SKM-1 treated with dmso at 0.1 percent for 144 hours (cell line): ENCODE data around the gene TBC1D14.
"Not testable (repeated sequence)": the region's sequence is repeated elsewhere in the genome, so short reads cannot be mapped to it uniquely, and the experiment has no call there.

Experiments used
- DNase-seq: peaks from one replicate; lab custom pipeline; 2025; ENCODE audit not compliant: unreplicated experiment; lab: John Stamatoyannopoulos, UW

The TBC1D14 gene

DNA sequence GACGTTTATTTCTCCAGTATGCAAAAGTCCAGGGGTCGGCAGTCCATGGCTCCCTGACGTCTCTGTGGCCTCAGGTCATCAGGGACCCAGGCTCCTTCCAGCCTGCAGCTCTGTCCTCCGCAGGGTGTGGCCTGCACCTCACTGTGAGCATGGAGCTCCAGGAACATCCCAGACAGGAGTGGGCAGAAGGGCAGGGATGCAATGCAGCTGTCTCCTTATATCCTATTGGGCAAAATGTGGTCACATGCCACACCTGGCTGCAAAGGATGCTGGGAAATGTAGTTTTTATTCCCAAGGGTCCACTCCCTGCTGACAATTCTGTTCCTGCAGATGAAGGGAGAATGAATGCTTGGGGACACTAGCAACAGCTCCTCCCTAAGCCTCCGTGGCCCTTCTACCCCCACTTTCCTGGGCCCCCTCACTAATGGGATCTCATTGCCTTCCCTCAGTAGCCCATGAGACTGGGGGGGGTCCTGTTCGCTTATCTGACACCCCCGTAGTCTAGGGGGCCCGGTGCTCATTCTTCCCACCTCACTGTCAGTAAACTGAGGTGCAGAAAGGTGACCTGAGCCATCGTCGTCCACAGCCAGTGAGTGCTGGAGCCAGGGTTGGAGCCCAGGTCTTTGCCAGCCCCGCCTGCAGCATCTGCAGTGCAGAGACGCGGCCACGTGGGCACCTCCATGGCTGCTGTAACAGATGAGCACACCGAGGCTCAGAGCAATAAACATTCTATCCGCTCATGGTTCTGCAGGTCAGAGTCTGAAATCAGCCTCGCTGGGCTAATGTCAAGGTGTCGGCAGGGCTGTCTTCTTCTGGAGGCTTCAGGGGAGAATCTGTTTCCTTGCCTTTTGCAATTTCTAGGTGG is 164.1 kb downstream of the TBC1D14 start:
- peak; percentile 42 for DNase-seq

DNA sequence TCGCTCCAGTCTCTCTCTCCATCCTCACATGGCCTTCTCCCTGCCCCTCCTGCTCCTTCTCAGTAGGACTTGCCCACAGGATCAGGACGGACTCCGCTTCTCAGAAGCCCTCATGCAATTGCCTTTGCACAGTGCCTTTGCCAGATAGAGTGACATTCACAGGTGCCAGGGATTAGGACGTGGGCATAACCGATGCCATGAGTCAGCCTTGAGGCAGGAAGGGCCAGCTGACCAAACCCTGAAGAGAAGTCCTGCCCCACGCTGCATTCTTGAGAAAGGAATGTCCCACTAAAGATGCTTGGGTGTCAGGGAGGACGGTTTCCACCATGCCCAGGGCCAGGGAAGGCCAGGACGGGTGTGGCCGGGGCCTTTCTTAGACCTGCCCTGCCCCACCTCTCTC is 164.8 kb downstream of the TBC1D14 start:
- no peak for DNase-seq

DNA sequence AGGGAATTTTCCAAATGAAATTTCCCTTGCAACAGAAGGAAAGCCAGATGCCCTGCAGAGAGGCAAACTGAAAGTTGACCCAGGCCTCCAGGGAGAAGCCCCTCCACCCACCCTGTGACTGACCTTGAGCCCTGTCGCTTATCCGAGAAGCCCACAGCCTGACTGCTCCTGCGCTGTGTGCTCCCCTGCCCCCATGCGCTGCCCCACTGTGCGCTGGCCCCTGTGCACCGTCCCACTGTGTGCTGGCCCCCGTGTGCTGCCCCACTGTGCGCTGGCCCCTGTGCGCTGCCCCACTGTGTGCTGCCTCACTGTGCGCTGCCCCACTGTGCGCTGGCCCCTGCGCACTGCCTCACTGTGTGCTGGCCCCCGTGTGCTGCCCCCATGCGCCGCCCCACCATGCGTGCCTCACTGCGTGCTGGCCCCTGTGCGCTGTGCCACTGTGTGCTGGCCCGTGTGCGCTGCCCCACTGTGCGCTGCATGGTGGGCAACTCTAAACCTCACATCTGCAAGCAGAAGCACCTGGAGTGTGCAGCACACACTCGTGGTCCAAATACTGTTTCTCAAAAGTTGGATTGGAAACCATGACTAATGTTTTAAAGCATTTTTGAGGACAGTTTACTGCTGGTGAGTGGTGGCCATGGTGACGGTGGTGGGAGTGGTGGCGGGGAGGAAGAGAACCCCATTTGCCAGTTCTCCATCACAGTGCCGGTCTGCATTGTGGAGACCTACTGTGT is 166.5 kb downstream of the TBC1D14 start:
- no peak for DNase-seq

DNA sequence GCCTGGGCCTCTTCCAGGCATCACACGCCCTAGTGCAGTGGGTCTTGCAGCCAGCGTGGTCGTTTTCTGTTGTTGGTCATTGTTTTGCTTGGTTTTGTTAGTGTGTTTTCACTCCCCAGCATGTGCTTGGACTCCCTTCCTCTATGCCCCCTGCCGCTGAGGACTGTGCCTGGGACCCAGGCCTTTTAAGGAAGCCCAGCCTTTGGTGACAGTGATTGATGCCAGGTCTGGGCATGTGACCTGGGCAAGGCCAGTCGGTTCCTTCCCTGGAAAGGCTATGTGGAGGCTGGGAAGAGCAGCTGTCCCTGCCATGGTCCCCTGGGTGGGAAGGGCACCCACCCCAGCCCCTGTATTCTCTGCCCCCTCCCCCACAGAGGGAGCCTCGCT is 167.1 kb downstream of the TBC1D14 start:
- no peak for DNase-seq

DNA sequence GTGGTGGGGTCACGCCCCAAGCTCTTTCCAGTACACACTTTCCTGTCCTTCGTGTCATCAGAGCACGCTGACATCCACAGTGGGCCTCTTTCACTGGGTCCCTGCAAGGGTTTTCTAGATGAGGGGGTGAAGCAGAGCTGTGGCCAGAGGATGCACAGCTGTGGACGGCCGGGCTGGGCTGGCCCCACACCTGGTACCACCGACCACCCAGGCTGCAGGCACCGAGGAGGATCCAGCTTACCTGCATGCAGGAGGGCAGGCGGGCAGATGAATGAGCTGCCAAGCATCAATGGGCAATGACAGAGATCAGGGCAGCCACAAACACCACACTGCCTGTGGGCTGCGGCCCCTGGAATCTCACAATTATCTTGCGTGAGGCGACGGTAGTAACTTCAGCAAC is 167.7 kb downstream of the TBC1D14 start:
- no peak for DNase-seq

DNA sequence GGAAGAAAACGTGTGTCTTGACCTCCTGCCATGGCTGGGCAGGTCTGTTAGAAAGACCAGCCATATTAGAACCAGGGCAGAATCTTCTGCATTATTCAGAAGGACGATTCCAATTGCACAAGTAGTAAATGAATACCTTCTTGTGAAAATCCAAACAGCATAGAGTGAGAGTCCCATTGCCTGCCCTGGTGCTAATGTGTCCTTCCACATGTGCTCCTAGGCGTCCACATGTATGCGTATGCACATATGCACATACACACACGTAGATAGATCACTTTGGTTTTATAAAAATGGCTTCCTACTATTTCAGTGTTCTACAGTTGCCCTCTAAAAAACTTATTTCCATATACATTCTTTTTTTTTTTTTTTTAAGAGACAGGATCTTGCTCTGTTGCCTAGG is 168.4 kb downstream of the TBC1D14 start:
- no peak for DNase-seq

DNA sequence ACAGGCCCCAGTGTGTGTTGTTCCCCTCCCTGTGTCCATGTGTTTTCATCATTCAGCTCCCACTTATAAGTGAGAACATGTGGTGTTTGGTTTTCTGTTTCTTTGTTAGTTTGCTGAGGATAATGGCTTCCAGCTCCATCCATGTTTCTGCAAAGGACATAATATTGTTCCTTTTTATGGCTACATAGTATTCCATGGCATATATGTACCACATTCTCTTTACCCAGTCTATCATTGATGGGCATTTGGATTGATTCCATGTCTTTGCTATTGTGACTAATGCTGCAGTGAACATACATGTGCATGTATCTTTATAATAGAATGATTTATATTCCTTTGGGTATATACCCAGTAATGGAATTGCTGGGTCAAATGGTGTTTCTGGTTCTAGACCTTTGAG is 169.9 kb downstream of the TBC1D14 start:
- DNase-seq = not testable (repeated sequence)

DNA sequence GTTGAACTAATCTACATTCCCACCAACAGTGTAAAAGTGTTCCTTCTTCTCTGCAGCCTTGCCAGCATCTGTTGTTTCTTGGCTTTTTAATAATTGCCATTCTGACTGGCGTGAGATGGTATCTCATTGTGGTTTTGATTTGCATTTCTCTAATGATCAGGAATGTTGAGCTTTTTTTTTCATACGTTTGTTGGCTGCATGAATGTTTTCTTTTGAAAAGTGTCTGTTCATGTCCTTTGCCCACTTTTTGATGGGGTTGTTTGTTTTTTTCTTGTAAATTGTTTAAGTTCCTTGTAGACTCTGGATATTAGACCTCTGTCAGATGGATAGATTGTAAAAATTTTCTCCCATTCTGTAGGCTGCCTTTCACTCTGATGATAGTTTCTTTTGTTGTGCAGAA is 170.3 kb downstream of the TBC1D14 start:
- not testable (repeated sequence) for DNase-seq
